GM10847 (cell line): ENCODE data around the gene PSMD1.
A peak's percentile ranks its signal among the peaks of the same experiment; 100 is the strongest.

Experiments
- POLR2A ChIP-seq: IDR thresholded peaks from 2 replicates; pipeline ENCODE4 v1.6.1; 2011; ENCODE audit not compliant: insufficient read length; ENCODE audit errors: extremely low read depth

PSMD1 gene

DNA sequence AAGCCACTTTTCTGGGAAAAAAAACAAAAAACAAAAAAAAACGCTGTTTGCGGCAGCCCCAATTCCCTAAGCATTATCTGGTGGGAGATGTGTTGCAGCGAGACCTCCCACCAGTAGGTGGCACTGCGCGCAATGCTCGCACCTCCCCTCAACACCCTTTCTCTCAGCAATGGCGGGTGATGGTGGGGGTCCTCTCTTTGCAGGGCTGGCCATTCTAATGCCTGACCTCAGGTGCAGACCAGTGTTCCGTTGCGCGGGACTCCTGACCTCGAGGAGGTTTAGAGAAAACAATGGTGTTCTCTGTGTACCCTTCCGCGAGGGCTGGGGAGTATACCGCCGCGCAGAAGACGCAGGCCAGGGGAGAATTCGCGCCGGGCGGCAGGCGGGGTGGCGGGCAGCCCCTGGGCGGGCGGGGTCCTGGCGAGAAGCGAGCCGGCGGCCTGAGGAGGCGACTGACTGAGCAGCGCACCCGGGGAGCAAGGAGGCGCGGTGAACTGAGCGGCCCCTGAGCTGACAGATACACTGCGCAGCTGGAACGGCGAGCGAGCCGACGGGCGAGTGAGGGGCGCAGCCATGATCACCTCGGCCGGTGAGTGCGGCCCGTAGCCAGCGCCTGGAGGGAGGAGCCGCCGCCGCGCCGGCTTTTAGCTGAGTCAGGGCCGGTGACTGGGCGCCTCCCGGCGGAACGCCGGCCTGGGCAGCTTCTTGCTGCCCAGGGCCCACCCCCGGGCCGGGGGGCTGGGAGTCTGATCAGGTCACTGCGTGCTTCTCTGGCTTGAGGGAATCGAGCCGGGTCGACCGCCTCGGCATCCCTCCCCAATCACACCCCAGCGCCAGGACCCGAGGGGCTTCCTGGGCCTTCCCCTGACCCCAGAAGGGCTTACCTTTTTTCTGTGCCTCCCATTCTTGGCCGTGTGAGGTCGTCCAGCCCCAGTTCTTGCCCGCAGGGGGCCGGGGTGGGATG is at the start of gene PSMD1:
PSMD1 (plus strand) TSS at position 415 of the 964 bp plus-strand sequence; CDS start at position 574, 159 bp downstream.
- peak; percentile 61 for TF ChIP-seq POLR2A

- no peak for TF ChIP-seq POLR2A
These were observed 49.2 kb upstream of the PSMD1 start for GRCh38 chr2:231007286-231008098.

DNA sequence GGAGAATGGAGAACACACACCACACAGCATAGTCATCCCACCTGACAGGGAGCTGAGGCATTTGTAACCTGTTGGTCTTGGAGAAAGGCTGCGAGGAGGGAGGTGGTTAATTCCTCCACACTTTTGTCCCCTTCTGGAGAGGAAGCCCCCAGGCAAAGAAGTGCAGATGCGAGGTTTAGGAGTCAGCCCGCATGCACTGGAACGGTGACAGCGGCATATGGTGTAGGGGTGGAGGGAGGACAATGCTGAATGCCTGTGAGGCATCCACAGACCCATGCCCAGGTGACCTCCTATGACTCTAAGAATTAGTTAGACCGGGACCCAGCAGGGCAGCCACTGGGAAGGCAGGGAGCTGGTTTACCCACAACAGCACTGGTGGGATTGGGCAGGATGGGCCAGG is 48.5 kb upstream of the PSMD1 start:
- TF ChIP-seq POLR2A: no peak

- TF ChIP-seq POLR2A: no peak
These were observed 47.3 kb upstream of the PSMD1 start for GRCh38 chr2:231009236-231009919.

GRCh38 chr2:231010201-231010730 is 46.4 kb upstream of the PSMD1 start:
- no peak for TF ChIP-seq POLR2A

DNA sequence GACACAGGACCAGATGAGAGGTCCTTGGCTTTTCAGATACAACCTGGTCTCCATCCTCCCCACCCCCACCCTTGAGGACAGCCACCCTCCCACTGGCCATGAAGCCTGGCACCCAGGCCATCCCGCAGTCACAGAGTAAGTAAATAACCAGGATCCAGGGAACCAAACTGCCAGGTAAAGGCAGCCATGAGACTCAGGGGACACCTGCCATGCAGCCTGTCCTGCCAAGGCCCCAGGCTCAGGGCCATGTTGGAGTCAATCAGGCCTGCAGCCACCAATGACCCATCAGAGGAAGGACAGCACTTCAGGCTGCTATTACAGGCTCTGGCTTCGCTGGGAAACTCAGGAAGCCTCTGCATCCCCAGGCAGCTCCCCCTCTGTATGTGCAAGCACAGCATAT is 45.1 kb upstream of the PSMD1 start:
- TF ChIP-seq POLR2A: no peak

DNA sequence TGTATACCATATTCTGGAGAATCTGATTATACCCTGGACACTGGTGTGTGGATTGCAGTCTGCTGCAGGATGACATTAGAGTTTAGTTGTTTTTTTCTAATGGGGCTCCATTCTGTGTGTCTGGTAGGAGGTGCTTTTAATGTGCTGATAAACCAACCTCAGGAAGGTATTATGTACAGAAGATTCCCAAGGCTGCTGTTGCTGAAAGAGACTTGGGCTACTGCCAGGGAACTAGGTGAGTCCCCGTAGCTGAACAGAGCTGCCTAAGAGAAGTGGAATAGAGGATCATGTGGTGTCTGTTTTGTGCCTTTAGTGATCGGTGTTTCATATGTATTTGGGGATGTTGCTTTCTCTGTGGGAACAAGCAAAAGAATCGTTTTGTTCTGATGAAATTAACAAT is 44.2 kb upstream of the PSMD1 start:
- TF ChIP-seq POLR2A: no peak

GRCh38 chr2:231013820-231014219 is 42.8 kb upstream of the PSMD1 start:
- no peak for TF ChIP-seq POLR2A

DNA sequence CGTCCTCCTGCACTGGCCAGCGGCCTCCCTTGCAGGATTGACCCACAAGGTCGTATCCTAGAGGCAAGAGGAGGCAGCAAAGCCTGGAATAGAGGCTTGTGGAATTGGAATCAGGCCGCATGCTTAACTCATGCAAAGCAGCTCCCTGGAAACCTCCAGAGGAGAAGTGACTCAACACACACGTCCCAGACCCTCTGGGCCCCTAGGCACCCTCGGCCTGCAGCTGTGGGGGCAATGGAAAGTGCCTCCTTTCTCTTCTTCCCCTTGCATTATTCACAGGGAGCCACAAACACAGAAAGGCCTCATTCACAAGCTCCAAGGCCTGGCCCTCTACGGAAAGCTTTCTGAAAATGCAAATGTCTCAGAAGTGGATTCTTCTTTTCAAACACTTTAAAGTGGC is 41.2 kb upstream of the PSMD1 start:
- no peak for TF ChIP-seq POLR2A

GRCh38 chr2:231015926-231016325 is 40.7 kb upstream of the PSMD1 start:
- no peak for TF ChIP-seq POLR2A

GRCh38 chr2:231016566-231017230 is 40.0 kb upstream of the PSMD1 start:
- TF ChIP-seq POLR2A: no peak

- no peak for TF ChIP-seq POLR2A
These were observed 39.5 kb upstream of the PSMD1 start for GRCh38 chr2:231017231-231017598.

GRCh38 chr2:231018184-231018583 is 38.5 kb upstream of the PSMD1 start:
- no peak for TF ChIP-seq POLR2A

GRCh38 chr2:231028889-231029288 is 27.8 kb upstream of the PSMD1 start:
- no peak for TF ChIP-seq POLR2A

GRCh38 chr2:231029563-231029962 is 27.1 kb upstream of the PSMD1 start:
- no peak for TF ChIP-seq POLR2A
